Measurements from ENCODE around the gene EXOC4. TPM values are rescaled to one million over a fixed set of nuclear protein-coding genes. Genes with fewer than 3 reads are reported as not detected.

Gene EXOC4
- total RNA-seq, 1 experiment from 2014 or later: 75.8 TPM

DNA sequence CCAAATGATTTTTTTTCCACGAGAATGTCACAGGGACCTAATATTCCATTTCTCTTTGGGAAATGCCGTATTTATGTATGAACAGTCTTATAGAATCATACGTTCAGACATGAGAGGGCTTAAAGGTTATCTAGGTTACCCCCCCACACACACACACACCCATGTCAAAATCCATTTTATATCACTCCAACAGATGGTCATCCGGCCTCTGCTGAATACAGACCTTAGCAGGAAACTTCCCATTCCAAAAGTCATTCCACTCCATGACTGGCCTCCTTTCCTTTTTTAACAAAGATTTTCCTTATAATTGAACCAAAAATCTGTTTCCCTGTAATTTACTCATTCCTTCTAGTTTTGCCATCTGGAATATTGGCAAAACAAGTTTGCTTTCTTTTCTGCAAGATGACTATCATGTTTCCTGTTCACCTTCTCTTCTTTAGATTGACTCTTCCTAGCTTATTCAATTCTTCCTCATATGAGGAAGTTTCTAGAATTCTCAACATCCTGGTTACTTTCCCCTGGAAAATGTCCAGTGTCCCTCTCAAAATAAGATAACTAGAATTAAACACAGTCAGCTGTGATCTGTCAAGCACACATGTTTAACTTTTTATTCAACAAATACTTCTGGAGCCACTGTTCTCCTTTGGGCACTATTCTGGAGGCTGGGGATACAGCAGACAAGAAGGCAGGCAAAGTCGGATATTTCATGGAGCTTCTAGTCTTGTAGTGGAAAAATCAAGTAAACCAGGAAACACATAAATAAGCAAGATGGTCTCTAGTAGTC, 597.8 kb downstream of the EXOC4 start:
- H2BK120ac ChIP-seq (ENCODE audit: low read depth, low read length, poor library complexity, severe bottlenecking): no peak overlapping the region
- no peak overlapping the region for H3K23ac ChIP-seq (ENCODE audit: insufficient read length, low read depth, low read length)
- no peak overlapping the region for H2BK12ac ChIP-seq (ENCODE audit: insufficient read length, low read depth, low read length)
- H3K27me3 ChIP-seq (ENCODE audit: insufficient read depth, low read length): no peaks in the 10 kb centered on the region
- no peak overlapping the region for H4K8ac ChIP-seq (replicated peaks; ENCODE audit: insufficient read length, low read depth, low read length)
- no peaks in the 10 kb centered on the region for H3K27me3 Mint-ChIP-seq (ENCODE audit: low read depth)
- H2BK20ac ChIP-seq (ENCODE audit: low read depth, low read length, poor library complexity, severe bottlenecking): no peak overlapping the region
- H4K5ac ChIP-seq (ENCODE audit: insufficient read length, low read depth, low read length): no peak overlapping the region
- no peak overlapping the region for H3K9ac ChIP-seq (ENCODE audit: extremely low read depth, insufficient read length, low read length)
- peaks cover 10 to 24% of the 10 kb centered on the region in 2 experiments for H3K4me1 Mint-ChIP-seq
- no peaks in the 10 kb centered on the region for H3K79me2 ChIP-seq (ENCODE audit: insufficient read depth, low read length)
- H4K91ac ChIP-seq (ENCODE audit: insufficient read length, low read depth, low read length): no peak overlapping the region
- H2AK5ac ChIP-seq (ENCODE audit: insufficient read length, low read length): no peak overlapping the region
- TF ChIP-seq CTCF (conservative IDR thresholded peaks at IDR 0.05): no peak
- H4K20me1 ChIP-seq (ENCODE audit: control insufficient read depth, insufficient read depth, insufficient read length): no peaks in the 10 kb centered on the region
- H3K4ac ChIP-seq (ENCODE audit: low read depth, low read length): no peak overlapping the region
- no peak overlapping the region for H2AFZ ChIP-seq (ENCODE audit: low read length)
- H3K4me1 ChIP-seq (ENCODE audit: insufficient read depth, low read length): peaks cover 5% of the 10 kb centered on the region; the same call in 1 of the 2 replicates
- H3K14ac ChIP-seq (ENCODE audit: insufficient read depth, low read length): no peak overlapping the region
- WGBS (ENCODE audit: extremely low coverage, insufficient read length, low lambda C conversion rate): no CpG with 5 or more reads among the region's 5 CpGs
- H3K9me3 Mint-ChIP-seq: no peaks in the 10 kb centered on the region
- no peaks in the 10 kb centered on the region for H3K36me3 Mint-ChIP-seq (ENCODE audit: insufficient read depth in 1 of 3, low read depth in 3 of 3)
- H3T11ph ChIP-seq (ENCODE audit: low read length): no peak overlapping the region
- no peak overlapping the region for H3K4me2 ChIP-seq (ENCODE audit: insufficient read depth, insufficient read length, low read length)
- no peak overlapping the region for H2BK15ac ChIP-seq (ENCODE audit: low read depth, low read length)
- no peak overlapping the region for H3K56ac ChIP-seq (ENCODE audit: insufficient read length, low read depth, low read length)
- H3K9me3 ChIP-seq (ENCODE audit: control insufficient read depth, low read depth, low read length): no peaks in the 10 kb centered on the region
- H3K27ac Mint-ChIP-seq: no peak overlapping the region
- no peaks in the 10 kb centered on the region for H3K79me1 ChIP-seq (ENCODE audit: insufficient read depth, low read depth, low read length, poor library complexity, severe bottlenecking)
- no peak overlapping the region for H2BK5ac ChIP-seq (ENCODE audit: insufficient read length, low read length)
- no peak for DNase-seq
- H3K27ac ChIP-seq (ENCODE audit: insufficient read length, low read depth, low read length): no peak overlapping the region
- H3K4me3 Mint-ChIP-seq: no peak overlapping the region
- no peak overlapping the region for H3K18ac ChIP-seq (ENCODE audit: insufficient read length, low read depth, low read length)
- no peaks in the 10 kb centered on the region for H3K23me2 ChIP-seq (ENCODE audit: insufficient read length, low read depth, low read length, poor library complexity, severe bottlenecking)
